Neural progenitor cell (in vitro differentiated cells): ENCODE data around the gene GOLGA8N.

Experiments used
- EZH2phosphoT487 ChIP-seq: fragments of 200-600 bp; sonication (generic); IDR thresholded peaks from 2 replicates; pipeline ENCODE4 v1.6.1; 2017; ENCODE audit warnings: antibody characterized with exemption
- TF ChIP-seq, protein P1 (sequence below): fragments of 200-600 bp; sonication (generic); IDR thresholded peaks from 2 replicates; pipeline ENCODE4 v1.5.1; 2017; ENCODE audit warnings: antibody characterized with exemption, mild to moderate bottlenecking

DNA sequence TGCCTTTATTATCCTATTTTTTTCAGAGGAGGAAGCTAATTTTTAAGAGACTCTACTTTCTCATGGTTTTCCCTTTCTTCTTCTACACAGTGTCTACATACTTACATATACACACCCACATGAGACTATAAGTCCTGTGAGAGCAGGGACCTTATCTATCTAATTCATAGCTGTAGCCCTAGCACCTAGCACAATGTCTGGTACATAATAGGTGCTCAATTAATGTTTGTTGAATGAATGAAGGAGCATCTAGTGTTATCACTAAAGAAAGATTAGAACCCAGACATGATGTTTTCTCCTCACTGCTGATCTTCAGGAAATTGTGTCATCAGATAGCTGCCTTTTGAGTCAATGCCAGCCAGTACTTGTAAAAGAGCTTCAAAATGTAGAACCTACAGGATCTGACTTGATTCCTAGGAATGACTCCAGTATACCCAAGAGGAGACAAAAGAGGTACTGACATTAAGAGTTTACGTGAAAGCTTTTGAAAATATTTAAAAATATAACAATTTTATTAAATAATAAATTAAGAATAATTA, 50.7 kb downstream of the GOLGA8N start:
- no peak for TF ChIP-seq EZH2phosphoT487
- TF ChIP-seq, protein P1, sequence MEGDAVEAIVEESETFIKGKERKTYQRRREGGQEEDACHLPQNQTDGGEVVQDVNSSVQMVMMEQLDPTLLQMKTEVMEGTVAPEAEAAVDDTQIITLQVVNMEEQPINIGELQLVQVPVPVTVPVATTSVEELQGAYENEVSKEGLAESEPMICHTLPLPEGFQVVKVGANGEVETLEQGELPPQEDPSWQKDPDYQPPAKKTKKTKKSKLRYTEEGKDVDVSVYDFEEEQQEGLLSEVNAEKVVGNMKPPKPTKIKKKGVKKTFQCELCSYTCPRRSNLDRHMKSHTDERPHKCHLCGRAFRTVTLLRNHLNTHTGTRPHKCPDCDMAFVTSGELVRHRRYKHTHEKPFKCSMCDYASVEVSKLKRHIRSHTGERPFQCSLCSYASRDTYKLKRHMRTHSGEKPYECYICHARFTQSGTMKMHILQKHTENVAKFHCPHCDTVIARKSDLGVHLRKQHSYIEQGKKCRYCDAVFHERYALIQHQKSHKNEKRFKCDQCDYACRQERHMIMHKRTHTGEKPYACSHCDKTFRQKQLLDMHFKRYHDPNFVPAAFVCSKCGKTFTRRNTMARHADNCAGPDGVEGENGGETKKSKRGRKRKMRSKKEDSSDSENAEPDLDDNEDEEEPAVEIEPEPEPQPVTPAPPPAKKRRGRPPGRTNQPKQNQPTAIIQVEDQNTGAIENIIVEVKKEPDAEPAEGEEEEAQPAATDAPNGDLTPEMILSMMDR = no peak
